Fibroblast of peridontal ligament (primary cell): ENCODE results near the gene CDKN2AIP.

Experiments used
- DNase-seq: peaks from one replicate; pipeline ENCODE4 v3.0.0-alpha.2; 2010; ENCODE audit errors: extremely low read depth

CDKN2AIP gene

GRCh38 chr4:183495184-183495583 is 50.7 kb downstream of the CDKN2AIP start:
- DNase-seq: no peak
